H1 (cell line): Measurements from ENCODE around the gene FBXO8. TPM values are rescaled to one million over a fixed set of nuclear protein-coding genes. Genes with fewer than 3 reads are reported as not detected.

Experiments used
- CTCF ChIA-PET: fragments of 300-600 bp; sonication (Branson Sonifier 250); formaldehyde crosslinking; loops from one replicate; lab custom pipeline; 2021; ENCODE audit not compliant: partially characterized antibody; lab: Charles Lee
- POLR2A ChIA-PET: fragments of 300-600 bp; sonication (Branson Sonifier 250); formaldehyde crosslinking; loops from one replicate; lab custom pipeline; 2021; ENCODE audit warnings: inconsistent platforms; ENCODE audit not compliant: partially characterized antibody; lab: Charles Lee
- DNase-seq, 2 experiments: peaks; one replicate each; pipeline versions ENCODE4 v3.0.0 to v3.0.0-alpha.2; 2010 to 2022; ENCODE audit warnings: low spot score in 2 of 2, low read depth in 1 of 2, mixed read lengths in 1 of 2
- FAIRE-seq: peaks from 2 replicates; lab custom pipeline; 2011; peaks lifted over from hg19 to GRCh38; lab: Jason Lieb, UNC
- H2AFZ ChIP-seq: 2 replicates; pipeline ENCODE4 v1.8.1; 2012; ENCODE audit warnings: low read length, inconsistent platforms
- H2AK5ac ChIP-seq: 2 replicates; pipeline ENCODE4 v1.6.1; 2013; ENCODE audit warnings: low read depth, low read length
- H2BK120ac ChIP-seq: replicated peaks from 2 replicates; pipeline ENCODE3; 2013; ENCODE audit warnings: low read depth, low read length, inconsistent platforms
- H2BK12ac ChIP-seq: 2 replicates; pipeline ENCODE4 v1.6.1; 2013; ENCODE audit warnings: low read depth, low read length
- H2BK15ac ChIP-seq: 2 replicates; pipeline ENCODE4 v1.6.1; 2013; ENCODE audit warnings: low read length
- H2BK20ac ChIP-seq: 2 replicates; pipeline ENCODE4 v1.6.1; 2013; ENCODE audit warnings: low read length
- H2BK5ac ChIP-seq: 2 replicates; pipeline ENCODE4 v1.6.1; 2013; ENCODE audit warnings: low read depth, low read length
- H3K14ac ChIP-seq: 2 replicates; pipeline ENCODE4 v1.6.1; 2013; ENCODE audit warnings: inconsistent platforms; ENCODE audit not compliant: insufficient read length
- H3K18ac ChIP-seq: 2 replicates; pipeline ENCODE4 v1.6.1; 2013; ENCODE audit warnings: low read length; ENCODE audit errors: extremely low read depth
- H3K23ac ChIP-seq: 2 replicates; pipeline ENCODE4 v1.6.1; 2013; ENCODE audit warnings: inconsistent platforms; ENCODE audit not compliant: insufficient read length
- H3K23me2 ChIP-seq: 2 replicates; pipeline ENCODE4 v1.6.1; 2013; ENCODE audit warnings: low read depth, low read length
- H3K27ac ChIP-seq: 2 replicates; pipeline ENCODE4 v1.6.1; 2011; ENCODE audit warnings: low read depth, low read length, inconsistent platforms
- H3K27me3 ChIP-seq, 4 experiments: replicated peaks in 1 of 4; 1 replicate in 1 of 4; 2 replicates in 3 of 4; pipeline versions ENCODE4 v1.6.1 to v1.8.1; 2011 to 2013; ENCODE audit warnings: low read length in 3 of 4, mild to moderate bottlenecking in 3 of 4, inconsistent platforms in 2 of 4, mixed read lengths in 2 of 4, moderate library complexity in 1 of 4; ENCODE audit not compliant: control insufficient read depth in 3 of 4, insufficient read depth in 3 of 4; ENCODE audit errors: extremely low read depth in 1 of 4
- H3K36me3 ChIP-seq, 4 experiments: 2 replicates each; pipeline versions ENCODE4 v1.6.1 to v1.8.1; 2011 to 2013; ENCODE audit warnings: mild to moderate bottlenecking in 4 of 4, low read length in 3 of 4, moderate library complexity in 2 of 4, control low read depth in 1 of 4, inconsistent platforms in 1 of 4; ENCODE audit not compliant: insufficient read depth in 4 of 4, control insufficient read depth in 2 of 4
- H3K4ac ChIP-seq: replicated peaks from 2 replicates; pipeline ENCODE3; 2013; ENCODE audit warnings: low read length, low read depth, mixed read lengths, inconsistent platforms; ENCODE audit not compliant: insufficient read length
- H3K4me1 ChIP-seq, 4 experiments: replicated peaks in 1 of 4; 1 replicate in 1 of 4; 2 replicates in 3 of 4; pipeline versions ENCODE4 v1.6.1 to v1.8.1; 2011 to 2013; ENCODE audit warnings: low read length in 3 of 4, inconsistent platforms in 2 of 4, mixed read lengths in 1 of 4; ENCODE audit not compliant: insufficient read depth in 4 of 4, control insufficient read depth in 3 of 4
- H3K4me2 ChIP-seq, 2 experiments: 2 replicates each; pipeline versions ENCODE4 v1.6.1 to v1.8.1; 2011 to 2013; ENCODE audit warnings: low read depth in 2 of 2, low read length in 2 of 2, control low read depth in 1 of 2, inconsistent platforms in 1 of 2, mild to moderate bottlenecking in 1 of 2; ENCODE audit not compliant: insufficient read depth in 1 of 2
- H3K4me3 ChIP-seq, 4 experiments: fragments of 200-600, 300-600 bp in 1 of 4; sonication (generic), shearing (Covaris generic), sonication (Bioruptor Twin) in 1 of 4; 2 replicates each; pipeline versions ENCODE4 v1.5.1 to v1.8.1; 2011 to 2016; ENCODE audit warnings: low read length in 4 of 4, low read depth in 3 of 4, control low read depth in 2 of 4, inconsistent platforms in 2 of 4, mild to moderate bottlenecking in 2 of 4, mixed read lengths in 1 of 4, moderate library complexity in 1 of 4; ENCODE audit not compliant: insufficient read depth in 2 of 4; ENCODE audit errors: extremely low read depth in 1 of 4
- H3K56ac ChIP-seq: replicated peaks from 2 replicates; pipeline ENCODE3; 2013; ENCODE audit warnings: low read depth, mild to moderate bottlenecking, mixed read lengths, low read length, inconsistent platforms; ENCODE audit not compliant: insufficient read length
- H3K79me1 ChIP-seq: 2 replicates; pipeline ENCODE4 v1.6.1; 2013; ENCODE audit warnings: low read depth, low read length, control low read depth
- H3K79me2 ChIP-seq, 2 experiments: 2 replicates each; pipeline versions ENCODE4 v1.6.1 to v1.8.1; 2012 to 2013; ENCODE audit warnings: low read length in 2 of 2, mild to moderate bottlenecking in 2 of 2, inconsistent platforms in 1 of 2; ENCODE audit not compliant: insufficient read depth in 2 of 2, control insufficient read depth in 1 of 2
- H3K9ac ChIP-seq, 4 experiments: replicated peaks in 1 of 4; 1 replicate in 1 of 4; 2 replicates in 3 of 4; pipeline versions ENCODE4 v1.6.1 to v1.8.1; 2011 to 2013; ENCODE audit warnings: low read depth in 3 of 4, low read length in 3 of 4, control low read depth in 2 of 4, mild to moderate bottlenecking in 2 of 4, moderate library complexity in 2 of 4, inconsistent platforms in 1 of 4; ENCODE audit errors: extremely low read depth in 1 of 4
- H3K9me3 ChIP-seq, 2 experiments: 2 replicates each; pipeline versions ENCODE4 v1.6.1 to v1.8.1; 2012 to 2013; ENCODE audit warnings: mild to moderate bottlenecking in 2 of 2, moderate library complexity in 2 of 2, control low read depth in 1 of 2, inconsistent platforms in 1 of 2, low read depth in 1 of 2, low read length in 1 of 2, mixed read lengths in 1 of 2; ENCODE audit not compliant: insufficient read depth in 2 of 2
- H4K20me1 ChIP-seq, 2 experiments: replicated peaks in 1 of 2; 2 replicates each; pipeline versions ENCODE3 to v1.8.1; 2011 to 2013; ENCODE audit warnings: inconsistent platforms in 2 of 2, low read length in 2 of 2, mild to moderate bottlenecking in 1 of 2; ENCODE audit not compliant: insufficient read depth in 2 of 2, control insufficient read depth in 1 of 2
- H4K5ac ChIP-seq: 2 replicates; pipeline ENCODE4 v1.6.1; 2013; ENCODE audit warnings: low read length, low read depth, mixed read lengths, inconsistent platforms; ENCODE audit not compliant: insufficient read length
- H4K8ac ChIP-seq: 2 replicates; pipeline ENCODE4 v1.8.0; 2013; ENCODE audit warnings: mild to moderate bottlenecking, moderate library complexity, low read length, inconsistent platforms; ENCODE audit not compliant: insufficient read depth; ENCODE audit errors: extremely low read depth
- H4K91ac ChIP-seq: replicated peaks from 2 replicates; pipeline ENCODE3; 2013; ENCODE audit warnings: low read length, mixed read lengths, inconsistent platforms; ENCODE audit not compliant: insufficient read length
- ATF3 ChIP-seq: IDR thresholded peaks from 2 replicates; pipeline ENCODE4 v1.6.1; 2011; ENCODE audit warnings: low read depth, mild to moderate bottlenecking, low read length; ENCODE audit not compliant: insufficient read depth
- BRCA1 ChIP-seq: IDR thresholded peaks from 2 replicates; pipeline ENCODE4 v1.6.1; 2012; ENCODE audit warnings: low read depth, low read length, improper control_type of control experiment
- CBX5 ChIP-seq: fragments of 300-800, 300-1000 bp; sonication (generic); IDR thresholded peaks from 2 replicates; pipeline ENCODE4 v1.7.1; 2016; ENCODE audit warnings: antibody characterized with exemption, low read length, low read depth
- CEBPB ChIP-seq: IDR thresholded peaks from 2 replicates; pipeline ENCODE4 v1.6.1; 2012; ENCODE audit warnings: low read depth, low read length
- CHD1 ChIP-seq: IDR thresholded peaks from 2 replicates; pipeline ENCODE4 v1.6.1; 2012; ENCODE audit warnings: low read depth, low read length, improper control_type of control experiment
- CTBP2 ChIP-seq: IDR thresholded peaks from 2 replicates; pipeline ENCODE4 v1.7.0; 2011; ENCODE audit warnings: borderline replicate concordance, mild to moderate bottlenecking, moderate library complexity, mixed read lengths, low read length; ENCODE audit not compliant: insufficient read depth, insufficient read length
- KDM1A ChIP-seq: fragments of 200-600, 300-600 bp; sonication (generic); IDR thresholded peaks from 2 replicates; pipeline ENCODE4 v1.7.1; 2016; ENCODE audit warnings: mild to moderate bottlenecking, low read length, borderline replicate concordance
- MAFK ChIP-seq: IDR thresholded peaks from 2 replicates; pipeline ENCODE4 v1.6.1; 2012; ENCODE audit warnings: low read depth, mild to moderate bottlenecking, improper control_type of control experiment, low read length
- NANOG ChIP-seq: IDR thresholded peaks from 2 replicates; pipeline ENCODE4 v1.6.1; 2011; ENCODE audit warnings: low read length, low read depth, mild to moderate bottlenecking, inconsistent platforms; ENCODE audit not compliant: insufficient read depth, poor library complexity, severe bottlenecking
- RBBP5 ChIP-seq: IDR thresholded peaks from 2 replicates; pipeline ENCODE4 v1.7.1; 2012; ENCODE audit warnings: low read depth, mild to moderate bottlenecking, inconsistent platforms, low read length, moderate library complexity, borderline replicate concordance
- RXRA ChIP-seq: IDR thresholded peaks from 2 replicates; pipeline ENCODE4 v1.6.1; 2011; ENCODE audit warnings: low read depth, mild to moderate bottlenecking, low read length, moderate library complexity; ENCODE audit not compliant: insufficient read depth
- SIRT6 ChIP-seq: IDR thresholded peaks from one replicate; pipeline ENCODE4 v1.7.1; 2012; ENCODE audit warnings: low read length, inconsistent platforms
- YY1 ChIP-seq: IDR thresholded peaks from 2 replicates; pipeline ENCODE4 v1.6.1; 2011; ENCODE audit warnings: low read depth, mild to moderate bottlenecking, low read length
- whole genome bisulfite sequencing, 2 experiments: shearing (Covaris generic) in 1 of 2; methylation state at CpG; one replicate each; pipeline versions ENCODE4 v1.1.6 to v1.1.7; 2013 to 2015; ENCODE audit warnings: low lambda C conversion rate in 2 of 2, mixed read lengths in 2 of 2, inconsistent platforms in 1 of 2, low coverage in 1 of 2, missing lambda C conversion rate in 1 of 2; ENCODE audit not compliant: insufficient replicate concordance in 2 of 2, insufficient coverage in 1 of 2, insufficient read length in 1 of 2; ENCODE audit errors: extremely low coverage in 1 of 2, missing lambda C conversion rate in 1 of 2; 5-methylcytosine and 5-hydroxymethylcytosine counted together
- polyA plus RNA-seq, 7 experiments: library from polyadenylated mRNA; depleted of rRNA in 3 of 7; stranded (reverse) in 5 of 7; unstranded in 2 of 7; fragments of >200 nt in 5 of 7; fragments of 200-250 nt in 2 of 7; gene quantifications; 1 replicate in 5 of 7; 2 replicates in 1 of 7; 4 replicates in 1 of 7; pipeline versions ENCODE4 v1.2.1 to v1.2.3, GENCODE V29; 2011 to 2013; ENCODE audit warnings: missing spikeins in 2 of 7, mixed read lengths in 2 of 7
- total RNA-seq: library from RNA; stranded (reverse); fragmentation: NEBNext Ultra II Directional; extraction: Animal tissue kit (Norgen Biotek cat#: 25700); gene quantifications from 2 replicates; pipeline ENCODE4 v1.2.1, GENCODE V29; 2021

FBXO8 gene
- total and polyA plus RNA-seq, 2 of the 8 experiments (the other 6 are each of a cell fraction or from before 2014, with no cell fraction given), result 5.1 to 7.5 TPM

GRCh38 chr4:174320494-174321199 lies 37.2 kb upstream of the FBXO8 start:
- Histone ChIP-seq H3K79me2 (no peaks in the 10 kb centered on the region), H4K91ac (no peak overlapping the region), H3K79me1 (no peaks in the 10 kb centered on the region), H3K4me3 (no peak overlapping the region), H2BK5ac (no peak overlapping the region), H2BK120ac (no peak overlapping the region), H3K9ac (no peak overlapping the region), H3K14ac (no peak overlapping the region), H3K4ac (no peak overlapping the region), H3K4me1 (no peaks in the 10 kb centered on the region), H2BK12ac (no peak overlapping the region), H2BK15ac (no peak overlapping the region), H4K8ac (no peak overlapping the region), H3K18ac (no peak overlapping the region), H3K56ac (no peak overlapping the region), H3K4me2 (no peak overlapping the region), H2BK20ac (no peak overlapping the region), H3K9me3 (no peaks in the 10 kb centered on the region), H3K27ac (no peak overlapping the region), H3K23me2 (no peaks in the 10 kb centered on the region), H3K27me3 (no peaks in the 10 kb centered on the region), H3K23ac (no peak overlapping the region), H3K36me3 (peaks cover 0 to 10% (median 0%) of the 10 kb centered on the region in 4 experiments; a peak in 2 of 8 replicates), H2AK5ac (no peak overlapping the region), H4K5ac (no peak overlapping the region), H4K20me1 (no peaks in the 10 kb centered on the region), H2AFZ (no peak overlapping the region)
- POLR2A ChIA-PET, result no interaction called here
- TF ChIP-seq CEBPB, result no peak
- no peak for TF ChIP-seq CTBP2
- no peak for TF ChIP-seq KDM1A
- no peak for TF ChIP-seq CBX5
- no peak for TF ChIP-seq YY1
- no peak for TF ChIP-seq RBBP5
- TF ChIP-seq NANOG, result no peak
- no peak for TF ChIP-seq CHD1
- TF ChIP-seq RXRA, result no peak
- no peak for TF ChIP-seq BRCA1
- TF ChIP-seq SIRT6, result no peak
- no peak for TF ChIP-seq MAFK
- no peak for TF ChIP-seq ATF3
- no peak for FAIRE-seq
- CTCF ChIA-PET, result interaction anchor here (0.6 to 1.2 kb wide), 4 partner anchors 11 to 201 kb away, joined by 3 to 4 read pairs (median 3); partner anchors contain the start of gene HPGD
- WGBS, 2 experiments, result 85% methylated on average over 5 of the region's 5 CpGs; no CpG with 5 or more reads in 1 of the 2 experiments
- no peak for DNase-seq
